Measurements from ENCODE around the gene BCCIP. TPM values are rescaled to one million over a fixed set of nuclear protein-coding genes. Genes with fewer than 3 reads are reported as not detected.

The BCCIP gene
- total and polyA plus RNA-seq, 2 of the 8 experiments (the other 6 are each of a cell fraction or from before 2014, with no cell fraction given), result 33.9 to 120 TPM

GRCh38 chr10:125857185-125857760, 33.9 kb downstream of the BCCIP start:
- no peak for DNase-seq (ENCODE audit: low read depth in 1 of 2, low spot score in 2 of 2)
- no peak for FAIRE-seq
- Histone ChIP-seq H2BK15ac (ENCODE audit: low read length) (no peak overlapping the region), H3K79me1 (ENCODE audit: low read depth, low read length) (no peaks in the 10 kb centered on the region), H4K5ac (ENCODE audit: insufficient read length, low read depth, low read length) (no peak overlapping the region), H3K36me3 (ENCODE audit: control insufficient read depth in 2 of 4, insufficient read depth in 4 of 4, low read length in 3 of 4) (peaks cover 0 to 10% (median 2%) of the 10 kb centered on the region in 4 experiments; a peak in 3 of 8 replicates), H2BK5ac (ENCODE audit: low read depth, low read length) (no peak overlapping the region), H2BK12ac (ENCODE audit: low read depth, low read length) (no peak overlapping the region), H3K4me3 (ENCODE audit: extremely low read depth in 1 of 4, insufficient read depth in 2 of 4, low read depth in 3 of 4, low read length in 4 of 4) (no peak overlapping the region), H3K4ac (replicated peaks; ENCODE audit: insufficient read length, low read depth, low read length) (no peak overlapping the region), H3K27me3 (replicated peaks in 1 of 4; ENCODE audit: control insufficient read depth in 3 of 4, extremely low read depth in 1 of 4, insufficient read depth in 3 of 4, low read length in 3 of 4) (no peaks in the 10 kb centered on the region), H2BK20ac (ENCODE audit: low read length) (no peak overlapping the region), H3K9ac (replicated peaks in 1 of 4; ENCODE audit: extremely low read depth in 1 of 4, low read depth in 3 of 4, low read length in 3 of 4) (no peak overlapping the region), H3K23me2 (ENCODE audit: low read depth, low read length) (no peaks in the 10 kb centered on the region), H3K27ac (ENCODE audit: low read depth, low read length) (no peak overlapping the region), H4K91ac (replicated peaks; ENCODE audit: insufficient read length, low read length) (no peak overlapping the region), H3K14ac (ENCODE audit: insufficient read length) (no peak overlapping the region), H4K20me1 (replicated peaks in 1 of 2; ENCODE audit: control insufficient read depth in 1 of 2, insufficient read depth in 2 of 2, low read length in 2 of 2) (no peaks in the 10 kb centered on the region), H2AK5ac (ENCODE audit: low read depth, low read length) (no peak overlapping the region), H3K4me2 (ENCODE audit: insufficient read depth in 1 of 2, low read depth in 2 of 2, low read length in 2 of 2) (no peak overlapping the region), H3K4me1 (replicated peaks in 1 of 4; ENCODE audit: control insufficient read depth in 3 of 4, insufficient read depth in 4 of 4, low read length in 3 of 4) (no peaks in the 10 kb centered on the region), H3K23ac (ENCODE audit: insufficient read length) (no peak overlapping the region), H2BK120ac (replicated peaks; ENCODE audit: low read depth, low read length) (no peak overlapping the region), H2AFZ (ENCODE audit: low read length) (no peak overlapping the region), H4K8ac (ENCODE audit: extremely low read depth, insufficient read depth, low read length) (no peak overlapping the region), H3K9me3 (ENCODE audit: insufficient read depth in 2 of 2, low read depth in 1 of 2, low read length in 1 of 2) (no peaks in the 10 kb centered on the region), H3K56ac (replicated peaks; ENCODE audit: insufficient read length, low read depth, low read length) (no peak overlapping the region), H3K18ac (ENCODE audit: extremely low read depth, low read length) (no peak overlapping the region), H3K79me2 (ENCODE audit: control insufficient read depth in 1 of 2, insufficient read depth in 2 of 2, low read length in 2 of 2) (no peaks in the 10 kb centered on the region)
- POLR2A ChIA-PET (ENCODE audit: partially characterized antibody), result interaction anchor here (0.6 to 1.7 kb wide), 6 partner anchors 9 to 1050 kb away, joined by 3 to 5 read pairs (median 4); no protein-coding TSS in a partner anchor
- CTCF ChIA-PET (ENCODE audit: partially characterized antibody), result interaction anchor here (0.8 to 4.1 kb wide), 3 partner anchors 11 to 42 kb away, joined by 3 to 30 read pairs (median 3); no protein-coding TSS in a partner anchor
- 84% methylated on average over 2 of the region's 2 CpGs; no CpG with 5 or more reads in 1 of the 2 experiments for WGBS, 2 experiments (ENCODE audit: extremely low coverage in 1 of 2, insufficient coverage in 1 of 2, insufficient read length in 1 of 2, insufficient replicate concordance in 2 of 2, low coverage in 1 of 2, low lambda C conversion rate in 2 of 2, missing lambda C conversion rate in 1 of 2)
- TF ChIP-seq GTF2F1 (IDR thresholded peaks at IDR 0.05; ENCODE audit: borderline replicate concordance, low read depth, low read length) (no peak), HDAC2 (IDR thresholded peaks at IDR 0.05; ENCODE audit: borderline replicate concordance in 1 of 2, low read depth in 2 of 2, low read length in 2 of 2) (no peak), TEAD4 (IDR thresholded peaks at IDR 0.05; ENCODE audit: low read depth, low read length) (no peak)

Measured in H1 (cell line).